HCT116 (cell line): Measurements from ENCODE around the gene PRKN.

Source experiments
- EZH2phosphoT487 ChIP-seq: fragments of 200-600 bp; IDR thresholded peaks from 2 replicates; pipeline ENCODE4 v1.6.1; 2018; ENCODE audit warnings: antibody characterized with exemption, borderline replicate concordance
- TF ChIP-seq, protein P1 (sequence below), 3 experiments: fragments of 200-600 bp in 1 of 3; sonication (generic) in 1 of 3; IDR thresholded peaks in 2 of 3; conservative IDR thresholded peaks in 1 of 3; 2 replicates each; pipeline ENCODE4 v1.5.1; 2012 to 2017; ENCODE audit warnings: low read depth in 2 of 3, low read length in 2 of 3, antibody characterized with exemption in 1 of 3, borderline replicate concordance in 1 of 3, control low read depth in 1 of 3, mild to moderate bottlenecking in 1 of 3, mixed read lengths in 1 of 3, mixed run types in 1 of 3, moderate library complexity in 1 of 3; ENCODE audit not compliant: insufficient read depth in 1 of 3

DNA sequence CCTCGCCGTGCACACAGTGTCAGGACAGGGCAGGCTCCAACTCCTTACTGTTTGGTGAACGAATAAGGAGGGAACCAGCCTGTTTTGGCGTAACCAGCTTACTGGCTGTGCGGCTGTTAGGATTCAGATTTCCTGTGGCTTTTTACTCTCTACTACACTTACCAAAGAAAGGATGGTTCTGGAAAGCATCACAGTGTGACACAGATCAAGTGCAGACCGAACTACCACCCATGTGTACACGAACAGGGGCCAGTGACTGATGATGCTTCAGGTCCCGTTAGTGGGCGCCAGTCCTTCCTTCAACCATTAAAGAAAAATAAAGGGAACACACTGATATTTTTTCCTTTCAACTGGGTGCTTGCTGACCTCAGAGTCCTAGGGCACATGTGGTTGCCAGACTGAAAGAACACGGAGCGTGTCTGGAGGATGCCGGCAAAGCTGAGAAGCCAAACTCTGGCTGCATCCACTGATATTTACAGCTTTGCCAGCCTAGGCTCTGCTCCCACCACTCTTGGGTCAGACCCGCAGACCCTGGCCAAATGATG is 1101.4 kb downstream of the PRKN start:
- TF ChIP-seq, protein P1, sequence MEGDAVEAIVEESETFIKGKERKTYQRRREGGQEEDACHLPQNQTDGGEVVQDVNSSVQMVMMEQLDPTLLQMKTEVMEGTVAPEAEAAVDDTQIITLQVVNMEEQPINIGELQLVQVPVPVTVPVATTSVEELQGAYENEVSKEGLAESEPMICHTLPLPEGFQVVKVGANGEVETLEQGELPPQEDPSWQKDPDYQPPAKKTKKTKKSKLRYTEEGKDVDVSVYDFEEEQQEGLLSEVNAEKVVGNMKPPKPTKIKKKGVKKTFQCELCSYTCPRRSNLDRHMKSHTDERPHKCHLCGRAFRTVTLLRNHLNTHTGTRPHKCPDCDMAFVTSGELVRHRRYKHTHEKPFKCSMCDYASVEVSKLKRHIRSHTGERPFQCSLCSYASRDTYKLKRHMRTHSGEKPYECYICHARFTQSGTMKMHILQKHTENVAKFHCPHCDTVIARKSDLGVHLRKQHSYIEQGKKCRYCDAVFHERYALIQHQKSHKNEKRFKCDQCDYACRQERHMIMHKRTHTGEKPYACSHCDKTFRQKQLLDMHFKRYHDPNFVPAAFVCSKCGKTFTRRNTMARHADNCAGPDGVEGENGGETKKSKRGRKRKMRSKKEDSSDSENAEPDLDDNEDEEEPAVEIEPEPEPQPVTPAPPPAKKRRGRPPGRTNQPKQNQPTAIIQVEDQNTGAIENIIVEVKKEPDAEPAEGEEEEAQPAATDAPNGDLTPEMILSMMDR (IDR thresholded peaks at IDR 0.05 in 2 of 3, conservative IDR thresholded peaks at IDR 0.05 in 1 of 3; ENCODE audit: borderline replicate concordance in 1 of 3, insufficient read depth in 1 of 3, low read depth in 2 of 3, low read length in 2 of 3): no peak
- no peak for TF ChIP-seq EZH2phosphoT487
